ENCODE data around the gene SLC12A8.

DNA sequence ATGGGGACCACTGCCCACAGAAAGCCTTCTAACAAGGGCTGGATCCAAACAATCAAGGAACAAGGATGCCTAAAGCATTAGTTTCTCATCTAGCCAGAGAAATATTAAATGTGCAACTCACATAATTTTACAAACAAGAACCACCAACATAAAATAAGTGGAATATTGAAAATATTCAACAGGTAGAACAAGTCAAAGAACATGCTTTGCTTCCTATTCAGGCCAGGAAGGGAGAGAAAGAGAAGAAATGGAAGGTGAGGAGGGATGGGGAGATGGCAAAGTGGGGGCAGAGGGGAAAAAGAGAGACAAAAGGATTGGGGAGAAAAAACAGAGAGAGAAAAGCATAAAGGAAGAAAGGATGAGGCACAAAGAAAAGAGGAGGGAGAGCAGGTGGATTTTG lies 63.1 kb downstream of the SLC12A8 start:
- TF ChIP-seq, protein P1, sequence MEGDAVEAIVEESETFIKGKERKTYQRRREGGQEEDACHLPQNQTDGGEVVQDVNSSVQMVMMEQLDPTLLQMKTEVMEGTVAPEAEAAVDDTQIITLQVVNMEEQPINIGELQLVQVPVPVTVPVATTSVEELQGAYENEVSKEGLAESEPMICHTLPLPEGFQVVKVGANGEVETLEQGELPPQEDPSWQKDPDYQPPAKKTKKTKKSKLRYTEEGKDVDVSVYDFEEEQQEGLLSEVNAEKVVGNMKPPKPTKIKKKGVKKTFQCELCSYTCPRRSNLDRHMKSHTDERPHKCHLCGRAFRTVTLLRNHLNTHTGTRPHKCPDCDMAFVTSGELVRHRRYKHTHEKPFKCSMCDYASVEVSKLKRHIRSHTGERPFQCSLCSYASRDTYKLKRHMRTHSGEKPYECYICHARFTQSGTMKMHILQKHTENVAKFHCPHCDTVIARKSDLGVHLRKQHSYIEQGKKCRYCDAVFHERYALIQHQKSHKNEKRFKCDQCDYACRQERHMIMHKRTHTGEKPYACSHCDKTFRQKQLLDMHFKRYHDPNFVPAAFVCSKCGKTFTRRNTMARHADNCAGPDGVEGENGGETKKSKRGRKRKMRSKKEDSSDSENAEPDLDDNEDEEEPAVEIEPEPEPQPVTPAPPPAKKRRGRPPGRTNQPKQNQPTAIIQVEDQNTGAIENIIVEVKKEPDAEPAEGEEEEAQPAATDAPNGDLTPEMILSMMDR (IDR thresholded peaks at IDR 0.05): no peak
- TF ChIP-seq POLR2A (IDR thresholded peaks at IDR 0.05): no peak
